DND-41 (cell line): Measurements from ENCODE around the gene ZDHHC7.

Source experiments
- ATAC-seq: fragments of 200-7000 bp; cut with Tn5 transposase; 3 replicates; pipeline ENCODE4 v1.9.1; 2021; ENCODE audit warnings: low read depth; ENCODE audit not compliant: insufficient read depth
- DNase-seq: peaks from one replicate; pipeline ENCODE4 v3.0.0-alpha.2; 2020
- H2AFZ ChIP-seq: 2 replicates; pipeline ENCODE4 v1.6.0; 2012; ENCODE audit warnings: low read depth, low read length
- H3K27ac ChIP-seq: 2 replicates; pipeline ENCODE4 v1.5.1; 2012; ENCODE audit warnings: low read length, inconsistent platforms
- H3K27me3 ChIP-seq: fragments of 200-600 bp; sonication (generic); 2 replicates; pipeline ENCODE4 v1.6.0; 2012; ENCODE audit warnings: low read length, mild to moderate bottlenecking, inconsistent platforms; ENCODE audit not compliant: insufficient read depth, poor library complexity
- H3K36me3 ChIP-seq: 2 replicates; pipeline ENCODE4 v1.5.1; 2012; ENCODE audit warnings: low read length, inconsistent platforms; ENCODE audit not compliant: insufficient read depth
- H3K4me1 ChIP-seq: 2 replicates; pipeline ENCODE4 v1.5.1; 2012; ENCODE audit warnings: mild to moderate bottlenecking, low read length; ENCODE audit not compliant: insufficient read depth
- H3K4me2 ChIP-seq: 2 replicates; pipeline ENCODE4 v1.6.0; 2012; ENCODE audit warnings: mild to moderate bottlenecking, moderate library complexity, low read length, inconsistent platforms; ENCODE audit not compliant: insufficient read depth
- H3K4me3 ChIP-seq, 2 experiments: fragments of 200-600 bp in 1 of 2; shearing (Covaris generic) in 1 of 2; 2 replicates each; pipeline ENCODE4 v1.5.1; 2012 to 2016; ENCODE audit warnings: inconsistent platforms in 2 of 2, low read length in 2 of 2, mild to moderate bottlenecking in 2 of 2, low read depth in 1 of 2, moderate library complexity in 1 of 2
- H3K79me2 ChIP-seq: 2 replicates; pipeline ENCODE4 v1.6.0; 2012; ENCODE audit warnings: low read length, inconsistent platforms; ENCODE audit not compliant: insufficient read depth
- H3K9ac ChIP-seq: 2 replicates; pipeline ENCODE4 v1.6.0; 2012; ENCODE audit warnings: low read depth, mild to moderate bottlenecking, inconsistent platforms, low read length, moderate library complexity
- H3K9me3 ChIP-seq: 2 replicates; pipeline ENCODE4 v1.5.1; 2012; ENCODE audit warnings: low read length, moderate library complexity, mild to moderate bottlenecking, inconsistent platforms; ENCODE audit not compliant: insufficient read depth, severe bottlenecking
- H4K20me1 ChIP-seq: 2 replicates; pipeline ENCODE4 v1.6.0; 2012; ENCODE audit warnings: low read length; ENCODE audit not compliant: insufficient read depth
- CTCF ChIP-seq: IDR thresholded peaks from 2 replicates; pipeline ENCODE4 v1.5.1; 2012; ENCODE audit warnings: borderline replicate concordance, low read length, moderate library complexity, mild to moderate bottlenecking; ENCODE audit not compliant: poor library complexity, severe bottlenecking; ENCODE audit errors: extremely low read depth
- EZH2 ChIP-seq: IDR thresholded peaks from 3 replicates; pipeline ENCODE4 v1.6.1; 2012; ENCODE audit warnings: borderline replicate concordance, low read depth, mild to moderate bottlenecking, moderate library complexity, low read length, inconsistent platforms; ENCODE audit not compliant: severe bottlenecking

Gene ZDHHC7

DNA sequence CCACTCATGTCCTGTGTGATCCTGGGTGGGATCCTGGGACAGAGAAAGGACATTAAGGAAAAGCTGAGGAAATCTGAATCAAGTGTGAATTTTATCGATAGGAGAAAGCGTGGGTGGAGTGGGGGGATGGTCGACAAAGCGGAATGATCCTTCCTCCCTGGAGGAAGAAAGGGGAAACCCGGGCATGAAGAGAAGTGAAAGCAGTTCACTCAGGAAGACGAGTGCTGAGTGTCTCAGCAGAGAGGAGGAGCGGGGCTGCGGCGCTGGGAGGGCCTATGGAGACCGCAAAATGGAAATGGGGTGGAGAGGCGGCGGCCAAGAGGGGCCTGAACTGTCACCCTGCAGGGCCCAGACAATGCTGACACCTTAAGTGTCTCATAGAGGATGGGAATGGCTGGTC, 8.7 kb downstream of the ZDHHC7 start:
- DNase-seq, result no peak
- no peak for ATAC-seq
- Histone ChIP-seq H3K4me1 (no peaks in the 10 kb centered on the region), H3K9ac (no peak overlapping the region), H3K27ac (no peak overlapping the region), H4K20me1 (peaks cover 42% of the 10 kb centered on the region), H3K36me3 (peaks cover 6% of the 10 kb centered on the region; the same call in 1 of the 2 replicates), H3K4me3 (no peak overlapping the region), H3K9me3 (no peaks in the 10 kb centered on the region), H3K4me2 (no peak overlapping the region), H3K27me3 (no peaks in the 10 kb centered on the region), H2AFZ (no peak overlapping the region), H3K79me2 (peaks cover 90% of the 10 kb centered on the region)
- no peak for TF ChIP-seq CTCF

DNA sequence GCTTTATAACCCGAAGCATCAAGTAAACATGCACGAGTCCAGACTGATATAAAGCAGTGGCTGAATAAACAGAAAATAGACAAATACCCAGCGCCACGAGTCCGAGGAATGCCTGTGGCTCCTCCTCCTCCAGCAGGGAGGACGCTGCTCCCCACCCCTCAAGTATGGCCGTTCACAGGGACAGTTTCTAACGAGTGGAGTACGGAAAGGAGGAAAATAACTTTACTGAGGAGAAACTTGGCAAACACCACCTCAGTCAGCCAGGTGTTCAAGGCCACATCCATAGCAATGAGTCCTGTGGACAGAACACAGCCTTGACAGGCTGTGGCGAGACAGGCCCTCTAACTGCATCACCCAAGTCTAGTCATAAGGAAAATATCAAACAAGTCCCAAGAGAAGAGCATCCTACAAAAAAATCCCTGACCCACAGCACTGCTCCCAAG, 9.2 kb downstream of the ZDHHC7 start:
- no peak overlapping the region for H3K27ac ChIP-seq
- ATAC-seq, result no peak
- peaks cover 6% of the 10 kb centered on the region; the same call in 1 of the 2 replicates for H3K36me3 ChIP-seq
- H3K27me3 ChIP-seq, result no peaks in the 10 kb centered on the region
- H3K4me1 ChIP-seq, result no peaks in the 10 kb centered on the region
- TF ChIP-seq EZH2 (no peak), CTCF (no peak)
- H3K4me2 ChIP-seq, result no peak overlapping the region
- peaks cover 42% of the 10 kb centered on the region for H4K20me1 ChIP-seq
- H3K4me3 ChIP-seq, result no peak overlapping the region
- no peak overlapping the region for H2AFZ ChIP-seq
- H3K79me2 ChIP-seq, result peaks cover 86% of the 10 kb centered on the region
- H3K9ac ChIP-seq, result no peak overlapping the region
- no peaks in the 10 kb centered on the region for H3K9me3 ChIP-seq
- no peak for DNase-seq

- H3K4me3 ChIP-seq, result no peak overlapping the region
- peaks cover 71% of the 10 kb centered on the region for H3K79me2 ChIP-seq
Measured at GRCh38 chr16:84999857-85000480, 11.4 kb downstream of the ZDHHC7 start.

More at GRCh38 chr16:84999857-85000480, 11.4 kb downstream of the ZDHHC7 start:
- no peak overlapping the region for H3K27ac ChIP-seq
- H2AFZ ChIP-seq, result no peak overlapping the region
- ATAC-seq (no peak), DNase-seq (no peak)
- H3K4me1 ChIP-seq, result no peaks in the 10 kb centered on the region
- H3K27me3 ChIP-seq, result no peaks in the 10 kb centered on the region
- no peak for TF ChIP-seq EZH2
- no peak for TF ChIP-seq CTCF
- no peak overlapping the region for H3K4me2 ChIP-seq
- peaks cover 12% of the 10 kb centered on the region for H3K36me3 ChIP-seq
- peaks cover 43% of the 10 kb centered on the region for H4K20me1 ChIP-seq
- H3K9me3 ChIP-seq, result no peaks in the 10 kb centered on the region
- H3K9ac ChIP-seq, result no peak overlapping the region
